GM21360 (cell line): ENCODE results near the gene UTP14A.
"Not testable (repeated sequence)": the region's sequence is repeated elsewhere in the genome, so short reads cannot be mapped to it uniquely, and the experiment has no call there.

ENCODE experiments used
- ATAC-seq: cut with Tn5 transposase; IDR thresholded peaks from one replicate; pipeline ENCODE4 v1.9.1; 2021; ENCODE audit warnings: mild to moderate bottlenecking, moderate library complexity; ENCODE audit not compliant: unreplicated experiment

Gene UTP14A

GRCh38 chrX:129905787-129906580, at the start of gene UTP14A:
TSS of gene UTP14A (plus strand) at chrX:129906164. CDS start at chrX:129906211, 47 bp downstream.
- peak; percentile 96 for ATAC-seq

GRCh38 chrX:129859134-129859533, 46.8 kb upstream of the UTP14A start:
- not testable (repeated sequence) for ATAC-seq

- not testable (repeated sequence) for ATAC-seq
Measured at GRCh38 chrX:129866321-129866720, 39.6 kb upstream of the UTP14A start.

GRCh38 chrX:129872524-129872923, 33.4 kb upstream of the UTP14A start:
- ATAC-seq: no peak

GRCh38 chrX:129875669-129876068, 30.3 kb upstream of the UTP14A start:
- ATAC-seq: no peak

GRCh38 chrX:129876771-129877305, 29.1 kb upstream of the UTP14A start:
- no peak for ATAC-seq

GRCh38 chrX:129877401-129877800, 28.6 kb upstream of the UTP14A start:
- no peak for ATAC-seq

- no peak for ATAC-seq
Measured at GRCh38 chrX:129900054-129900453, 5.9 kb upstream of the UTP14A start.

GRCh38 chrX:129908636-129909035, 2.7 kb downstream of the UTP14A start:
- ATAC-seq: no peak

GRCh38 chrX:129925305-129926092, 19.5 kb downstream of the UTP14A start:
- no peak for ATAC-seq

- no peak for ATAC-seq
Measured at GRCh38 chrX:129930941-129931410, 25.0 kb downstream of the UTP14A start.

- no peak for ATAC-seq
Measured at GRCh38 chrX:129931411-129932015, 25.5 kb downstream of the UTP14A start.

- peak; percentile 61 for ATAC-seq
Measured at GRCh38 chrX:129932016-129932820, 26.3 kb downstream of the UTP14A start.

GRCh38 chrX:129932821-129933321, 26.9 kb downstream of the UTP14A start:
- peak; percentile 7 for ATAC-seq

GRCh38 chrX:129933700-129934099, 27.7 kb downstream of the UTP14A start:
- ATAC-seq: no peak

- ATAC-seq: no peak
Measured at GRCh38 chrX:129934461-129934860, 28.5 kb downstream of the UTP14A start.

- ATAC-seq: no peak
Measured at GRCh38 chrX:129934952-129935351, 29.0 kb downstream of the UTP14A start.

GRCh38 chrX:129938081-129938480, 32.1 kb downstream of the UTP14A start:
- no peak for ATAC-seq

GRCh38 chrX:129939986-129940385, 34.0 kb downstream of the UTP14A start:
- no peak for ATAC-seq

- ATAC-seq: no peak
Measured at GRCh38 chrX:129940721-129941120, 34.8 kb downstream of the UTP14A start.
